Endodermal cell (in vitro differentiated cells): ENCODE measurements around the gene AMIGO1. TPM values are rescaled to one million over a fixed set of nuclear protein-coding genes. Genes with fewer than 3 reads are reported as not detected.
A peak's percentile ranks its signal among the peaks of the same experiment; 100 is the strongest.

Experiments
- DNase-seq: peaks from one replicate; pipeline ENCODE4 v3.0.0-alpha.2; 2017
- H3K27ac ChIP-seq: 2 replicates; pipeline ENCODE4 v1.5.1; 2013; ENCODE audit warnings: mild to moderate bottlenecking, low read depth, low read length, moderate library complexity
- H3K27me3 ChIP-seq: 2 replicates; pipeline ENCODE4 v1.6.1; 2013; ENCODE audit warnings: mild to moderate bottlenecking, low read length, moderate library complexity; ENCODE audit not compliant: insufficient read depth, control insufficient read depth, poor library complexity, severe bottlenecking
- H3K36me3 ChIP-seq: 2 replicates; pipeline ENCODE4 v1.7.0; 2013; ENCODE audit warnings: mild to moderate bottlenecking, low read length, moderate library complexity; ENCODE audit not compliant: control insufficient read depth, insufficient read depth
- H3K4me1 ChIP-seq: one replicate; pipeline ENCODE4 v1.7.0; 2013; ENCODE audit warnings: low read length; ENCODE audit not compliant: control insufficient read depth, insufficient read depth
- H3K4me3 ChIP-seq: 2 replicates; pipeline ENCODE4 v1.5.1; 2013; ENCODE audit warnings: mild to moderate bottlenecking, low read length, moderate library complexity
- H3K9ac ChIP-seq: 2 replicates; pipeline ENCODE4 v1.6.1; 2013; ENCODE audit warnings: mild to moderate bottlenecking, low read length, moderate library complexity; ENCODE audit not compliant: poor library complexity, severe bottlenecking; ENCODE audit errors: extremely low read depth
- H3K9me3 ChIP-seq: 2 replicates; pipeline ENCODE4 v1.6.1; 2013; ENCODE audit warnings: mild to moderate bottlenecking, low read length, moderate library complexity; ENCODE audit not compliant: control insufficient read depth
- H3K27ac Mint-ChIP-seq: 2 replicates; pipeline ENCODE4 v1.8.0; 2020; ENCODE audit warnings: mixed read lengths
- H3K27me3 Mint-ChIP-seq: 2 replicates; pipeline ENCODE4 v1.8.0; 2021; ENCODE audit warnings: mild to moderate bottlenecking, mixed read lengths; ENCODE audit not compliant: insufficient read depth
- H3K36me3 Mint-ChIP-seq: 2 replicates; pipeline ENCODE4 v1.8.0; 2020; ENCODE audit warnings: low read depth, mixed read lengths
- H3K4me1 Mint-ChIP-seq: 2 replicates; pipeline ENCODE4 v1.8.0; 2020; ENCODE audit warnings: mixed read lengths
- H3K4me3 Mint-ChIP-seq: 2 replicates; pipeline ENCODE4 v1.8.0; 2020; ENCODE audit warnings: mild to moderate bottlenecking, moderate library complexity, mixed read lengths
- H3K9me3 Mint-ChIP-seq: 2 replicates; pipeline ENCODE4 v1.8.0; 2020; ENCODE audit warnings: mild to moderate bottlenecking, mixed read lengths
- WGBS, 2 experiments: methylation state at CpG; one replicate each; pipeline versions ENCODE4 v1.1.5 to v1.1.7; 2013; ENCODE audit warnings: missing lambda C conversion rate in 2 of 2, mixed read lengths in 1 of 2; ENCODE audit not compliant: insufficient coverage in 1 of 2, insufficient read length in 1 of 2; 5-methylcytosine and 5-hydroxymethylcytosine counted together
- total RNA-seq, 2 donors: library from RNA; stranded (reverse); fragmentation: NEBNext Ultra II Directional in 1 of 2; extraction: Animal tissue kit (Norgen Biotek cat#: 25700) in 1 of 2; gene quantifications; 2 replicates in 1 of 2; 3 replicates in 1 of 2; pipeline ENCODE4 v1.2.1, GENCODE V29; 2021
- TF ChIP-seq, protein P1 (sequence below): fragments of 200-600 bp; sonication (generic); conservative IDR thresholded peaks from 2 replicates; pipeline ENCODE4 v1.5.0; 2021; ENCODE audit warnings: antibody characterized with exemption, mild to moderate bottlenecking

The AMIGO1 gene
- total RNA-seq, 2 donors from 2014 or later, result 2.4 to 2.7 TPM

DNA sequence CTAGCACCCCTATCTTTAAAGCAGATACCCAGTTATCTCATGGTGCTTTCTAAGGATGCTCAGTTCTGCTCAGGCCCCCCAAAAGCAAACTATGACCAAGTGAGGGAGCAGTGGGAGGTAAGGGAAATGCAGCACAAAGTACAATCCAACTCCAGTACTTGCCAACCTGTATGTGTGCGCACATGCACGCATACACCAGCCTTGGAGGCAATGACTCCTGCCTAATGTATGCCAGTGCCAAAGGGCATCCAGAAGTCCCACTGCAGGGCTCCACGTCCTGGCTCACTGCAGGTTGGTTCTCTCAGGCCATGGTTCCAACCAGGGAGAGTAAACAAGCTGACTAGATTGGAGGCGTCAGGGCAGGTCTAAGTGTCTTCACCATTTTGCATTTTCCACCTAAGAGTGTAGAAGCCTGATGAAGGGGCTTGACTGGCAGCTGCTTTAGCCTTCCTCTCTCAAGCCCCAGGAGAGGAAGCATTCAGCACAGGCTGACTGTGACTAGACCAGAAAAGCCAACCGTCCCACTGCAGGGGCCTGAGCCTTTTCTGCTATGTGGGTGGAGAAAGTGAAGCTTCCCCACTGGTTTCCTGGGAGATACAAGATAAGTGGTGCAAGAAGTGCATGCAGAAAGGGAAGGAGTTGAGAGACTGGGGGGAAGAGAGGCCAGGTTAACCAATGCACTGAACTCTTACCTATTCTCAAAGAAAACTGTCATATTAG lies 7.7 kb downstream of the AMIGO1 start:
- H3K4me1 ChIP-seq, result peaks cover 2% of the 10 kb centered on the region
- no peaks in the 10 kb centered on the region for H3K9me3 Mint-ChIP-seq
- H3K9me3 ChIP-seq, result no peaks in the 10 kb centered on the region
- H3K4me1 Mint-ChIP-seq, result peaks cover 20% of the 10 kb centered on the region
- H3K36me3 Mint-ChIP-seq, result peaks cover under 1% of the 10 kb centered on the region
- H3K27me3 ChIP-seq, result peaks cover 3% of the 10 kb centered on the region
- 75 to 95% methylated on average over 4 to 5 of the region's 5 CpGs for WGBS, 2 experiments
- no peaks in the 10 kb centered on the region for H3K36me3 ChIP-seq
- no peak overlapping the region for H3K4me3 ChIP-seq
- H3K9ac ChIP-seq, result no peak overlapping the region
- H3K27me3 Mint-ChIP-seq, result peaks cover 4% of the 10 kb centered on the region
- no peak overlapping the region for H3K27ac Mint-ChIP-seq
- no peak for DNase-seq
- no peak overlapping the region for H3K4me3 Mint-ChIP-seq
- no peak overlapping the region for H3K27ac ChIP-seq
- TF ChIP-seq, protein P1, sequence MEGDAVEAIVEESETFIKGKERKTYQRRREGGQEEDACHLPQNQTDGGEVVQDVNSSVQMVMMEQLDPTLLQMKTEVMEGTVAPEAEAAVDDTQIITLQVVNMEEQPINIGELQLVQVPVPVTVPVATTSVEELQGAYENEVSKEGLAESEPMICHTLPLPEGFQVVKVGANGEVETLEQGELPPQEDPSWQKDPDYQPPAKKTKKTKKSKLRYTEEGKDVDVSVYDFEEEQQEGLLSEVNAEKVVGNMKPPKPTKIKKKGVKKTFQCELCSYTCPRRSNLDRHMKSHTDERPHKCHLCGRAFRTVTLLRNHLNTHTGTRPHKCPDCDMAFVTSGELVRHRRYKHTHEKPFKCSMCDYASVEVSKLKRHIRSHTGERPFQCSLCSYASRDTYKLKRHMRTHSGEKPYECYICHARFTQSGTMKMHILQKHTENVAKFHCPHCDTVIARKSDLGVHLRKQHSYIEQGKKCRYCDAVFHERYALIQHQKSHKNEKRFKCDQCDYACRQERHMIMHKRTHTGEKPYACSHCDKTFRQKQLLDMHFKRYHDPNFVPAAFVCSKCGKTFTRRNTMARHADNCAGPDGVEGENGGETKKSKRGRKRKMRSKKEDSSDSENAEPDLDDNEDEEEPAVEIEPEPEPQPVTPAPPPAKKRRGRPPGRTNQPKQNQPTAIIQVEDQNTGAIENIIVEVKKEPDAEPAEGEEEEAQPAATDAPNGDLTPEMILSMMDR, result no peak

DNA sequence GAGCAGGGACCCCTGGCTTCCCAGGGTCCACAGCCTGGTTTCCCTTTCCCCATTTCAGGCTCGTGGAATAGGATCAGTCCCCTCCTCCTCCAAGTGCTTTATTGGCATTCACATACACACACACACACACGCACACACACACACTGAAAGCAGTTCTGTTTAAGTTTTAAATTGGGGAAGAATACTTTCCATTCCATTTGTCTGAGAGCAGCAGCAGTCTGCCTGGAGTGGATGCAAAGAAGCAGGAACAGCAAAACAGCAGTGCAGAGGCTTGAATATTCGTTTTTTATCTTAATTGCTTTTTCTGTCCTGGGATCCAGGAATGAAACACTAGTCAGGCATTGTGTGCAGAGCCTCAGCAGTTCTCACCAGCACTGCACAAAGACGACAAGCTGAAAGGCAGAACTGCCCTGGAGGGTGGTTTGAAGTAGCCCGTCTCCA lies 8.6 kb downstream of the AMIGO1 start:
- DNase-seq, result no peak
- Histone ChIP-seq H3K4me3 (no peak overlapping the region), H3K27me3 (no peaks in the 10 kb centered on the region), H3K4me1 (peaks cover 2% of the 10 kb centered on the region), H3K9ac (no peak overlapping the region), H3K27ac (no peak overlapping the region), H3K9me3 (no peaks in the 10 kb centered on the region), H3K36me3 (no peaks in the 10 kb centered on the region)
- H3K4me3 Mint-ChIP-seq, result no peak overlapping the region
- TF ChIP-seq, protein P1, result no peak
- H3K27me3 Mint-ChIP-seq, result peaks cover 3% of the 10 kb centered on the region
- no peaks in the 10 kb centered on the region for H3K9me3 Mint-ChIP-seq
- peaks cover 20% of the 10 kb centered on the region for H3K4me1 Mint-ChIP-seq
- no peak overlapping the region for H3K27ac Mint-ChIP-seq
- H3K36me3 Mint-ChIP-seq, result peaks cover 8% of the 10 kb centered on the region
- 67 to 78% methylated on average over 1 to 4 of the region's 5 CpGs for WGBS, 2 experiments

DNA sequence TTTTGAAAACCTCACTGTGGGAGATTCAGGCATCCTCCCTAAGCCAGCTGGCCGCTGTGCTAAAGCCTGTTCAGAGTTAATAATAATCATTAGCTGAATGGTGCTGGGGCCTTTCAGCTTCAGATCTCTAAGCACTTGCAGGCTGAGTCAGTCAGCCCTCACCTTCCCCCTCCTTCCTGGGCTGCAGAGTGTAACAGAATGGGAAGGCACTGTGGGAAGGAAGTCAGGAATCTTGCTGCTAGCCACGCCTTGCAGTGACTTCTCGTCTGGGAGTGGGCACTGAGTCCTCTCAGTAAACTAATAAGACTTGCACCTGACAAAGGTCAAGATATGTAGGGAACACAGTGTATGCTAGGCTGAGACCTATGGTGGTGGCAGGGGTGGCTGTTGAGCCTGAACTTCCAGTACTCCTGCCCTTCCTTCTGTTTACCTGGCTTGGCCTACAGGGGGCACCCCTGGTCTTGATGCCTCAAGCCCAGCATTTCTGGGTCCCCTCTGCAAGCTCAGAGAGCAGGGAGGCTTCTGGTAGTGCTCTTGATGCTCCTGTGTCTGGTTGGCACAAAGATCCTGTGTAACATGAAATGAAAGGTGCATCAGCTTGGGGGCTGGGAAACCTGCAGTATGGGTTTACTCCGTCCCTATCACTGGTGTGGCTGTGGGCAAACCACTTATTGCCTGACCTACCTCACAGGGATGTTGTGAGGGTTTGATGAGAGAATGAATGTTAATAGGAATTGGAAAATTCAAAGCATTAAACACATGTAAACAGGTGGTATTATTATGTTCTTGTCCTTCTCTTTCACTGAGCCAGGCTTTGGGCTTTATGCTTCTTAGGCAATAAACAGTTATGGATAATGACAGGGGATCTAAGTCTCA lies 9.6 kb downstream of the AMIGO1 start:
- H3K4me1 Mint-ChIP-seq, result peaks cover 20% of the 10 kb centered on the region
- H3K27ac ChIP-seq, result no peak overlapping the region

More for the DNA sequence above, 9.6 kb downstream of the AMIGO1 start:
- Histone ChIP-seq H3K27me3 (no peaks in the 10 kb centered on the region), H3K4me1 (peaks cover 2% of the 10 kb centered on the region), H3K9me3 (no peaks in the 10 kb centered on the region), H3K4me3 (no peak overlapping the region), H3K9ac (no peak overlapping the region), H3K36me3 (no peaks in the 10 kb centered on the region)
- Mint-ChIP-seq H3K4me3 (no peak overlapping the region), H3K27ac (no peak overlapping the region), H3K27me3 (no peaks in the 10 kb centered on the region), H3K9me3 (no peaks in the 10 kb centered on the region), H3K36me3 (peaks cover 9% of the 10 kb centered on the region)
- DNase-seq, result peak; percentile 93
- TF ChIP-seq, protein P1, result peak; percentile 81
- 80 to 90% methylated on average over 2 to 4 of the region's 4 CpGs for WGBS, 2 experiments
